GM12864 (cell line): ENCODE data around the gene DDX28.
A peak's percentile ranks its signal among the peaks of the same experiment; 100 is the strongest.

Experiments used
- DNase-seq: peaks from one replicate; pipeline ENCODE4 v3.0.0-alpha.2; 2011; ENCODE audit warnings: low read depth
- H3K4me3 ChIP-seq: 2 replicates; pipeline ENCODE4 v1.5.1; 2011; ENCODE audit warnings: mild to moderate bottlenecking, low read depth, low read length, control low read depth
- TF ChIP-seq, protein P1 (sequence below): IDR thresholded peaks from 2 replicates; pipeline ENCODE4 v1.5.1; 2011; ENCODE audit warnings: low read depth, mild to moderate bottlenecking, moderate library complexity, low read length, control low read depth, inconsistent platforms; ENCODE audit errors: missing control alignments

DDX28 gene

DNA sequence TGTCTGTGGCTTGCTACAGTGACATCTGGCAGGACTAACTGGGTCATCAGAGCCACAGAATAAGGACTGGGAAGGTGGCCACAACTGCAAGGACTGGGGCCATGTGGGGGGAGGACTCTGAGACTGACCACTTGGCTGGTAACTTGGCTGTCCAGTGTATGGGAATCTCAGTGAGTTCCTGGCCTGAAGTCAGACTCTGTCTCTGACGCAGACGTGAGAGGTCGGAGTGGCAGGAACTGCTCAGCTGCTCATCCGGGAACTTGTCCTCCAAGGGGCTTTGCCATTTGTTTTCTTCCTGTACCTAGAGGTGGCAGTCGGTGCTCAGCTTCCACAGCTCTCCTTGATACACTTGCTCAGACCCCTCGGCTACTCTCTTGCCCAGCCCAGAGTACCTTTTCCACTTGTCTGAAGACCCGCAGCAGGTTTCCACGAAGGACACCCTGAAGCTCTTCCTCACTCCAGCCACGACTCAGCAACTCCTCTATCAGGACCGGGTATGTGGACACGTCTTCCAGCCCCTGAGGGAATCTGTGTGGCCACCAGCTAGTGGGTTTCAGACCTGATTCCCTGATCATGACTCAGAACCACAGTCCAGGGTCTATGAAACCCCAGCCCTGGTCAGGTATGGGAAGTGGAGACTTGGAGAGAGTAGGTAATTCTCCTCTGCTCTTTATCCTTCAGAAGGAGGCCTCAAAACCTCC is 35.4 kb downstream of the DDX28 start:
- TF ChIP-seq, protein P1, sequence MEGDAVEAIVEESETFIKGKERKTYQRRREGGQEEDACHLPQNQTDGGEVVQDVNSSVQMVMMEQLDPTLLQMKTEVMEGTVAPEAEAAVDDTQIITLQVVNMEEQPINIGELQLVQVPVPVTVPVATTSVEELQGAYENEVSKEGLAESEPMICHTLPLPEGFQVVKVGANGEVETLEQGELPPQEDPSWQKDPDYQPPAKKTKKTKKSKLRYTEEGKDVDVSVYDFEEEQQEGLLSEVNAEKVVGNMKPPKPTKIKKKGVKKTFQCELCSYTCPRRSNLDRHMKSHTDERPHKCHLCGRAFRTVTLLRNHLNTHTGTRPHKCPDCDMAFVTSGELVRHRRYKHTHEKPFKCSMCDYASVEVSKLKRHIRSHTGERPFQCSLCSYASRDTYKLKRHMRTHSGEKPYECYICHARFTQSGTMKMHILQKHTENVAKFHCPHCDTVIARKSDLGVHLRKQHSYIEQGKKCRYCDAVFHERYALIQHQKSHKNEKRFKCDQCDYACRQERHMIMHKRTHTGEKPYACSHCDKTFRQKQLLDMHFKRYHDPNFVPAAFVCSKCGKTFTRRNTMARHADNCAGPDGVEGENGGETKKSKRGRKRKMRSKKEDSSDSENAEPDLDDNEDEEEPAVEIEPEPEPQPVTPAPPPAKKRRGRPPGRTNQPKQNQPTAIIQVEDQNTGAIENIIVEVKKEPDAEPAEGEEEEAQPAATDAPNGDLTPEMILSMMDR: no peak
- no peak for DNase-seq
- H3K4me3 ChIP-seq: no peak overlapping the region

DNA sequence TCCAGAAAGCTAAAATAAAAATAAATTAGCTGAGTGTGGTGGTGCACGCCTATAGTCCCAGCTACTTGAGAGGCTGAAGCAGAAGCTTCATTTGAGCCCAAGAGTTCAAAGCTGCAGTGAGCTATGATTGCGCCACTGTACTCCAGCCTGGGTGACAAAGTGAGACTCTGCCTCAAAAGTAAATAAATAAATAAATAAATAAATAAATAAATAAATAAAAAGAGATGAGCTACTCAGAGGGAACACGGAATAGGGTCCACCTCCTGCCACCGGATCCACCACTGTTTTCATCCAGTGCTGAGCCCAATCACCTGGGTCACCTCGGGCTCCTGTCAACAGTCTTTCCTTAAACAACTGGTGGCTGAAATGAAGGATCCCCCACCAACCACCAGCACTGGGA is 36.1 kb downstream of the DDX28 start:
- TF ChIP-seq, protein P1: no peak
- no peak overlapping the region for H3K4me3 ChIP-seq
- DNase-seq: no peak

DNA sequence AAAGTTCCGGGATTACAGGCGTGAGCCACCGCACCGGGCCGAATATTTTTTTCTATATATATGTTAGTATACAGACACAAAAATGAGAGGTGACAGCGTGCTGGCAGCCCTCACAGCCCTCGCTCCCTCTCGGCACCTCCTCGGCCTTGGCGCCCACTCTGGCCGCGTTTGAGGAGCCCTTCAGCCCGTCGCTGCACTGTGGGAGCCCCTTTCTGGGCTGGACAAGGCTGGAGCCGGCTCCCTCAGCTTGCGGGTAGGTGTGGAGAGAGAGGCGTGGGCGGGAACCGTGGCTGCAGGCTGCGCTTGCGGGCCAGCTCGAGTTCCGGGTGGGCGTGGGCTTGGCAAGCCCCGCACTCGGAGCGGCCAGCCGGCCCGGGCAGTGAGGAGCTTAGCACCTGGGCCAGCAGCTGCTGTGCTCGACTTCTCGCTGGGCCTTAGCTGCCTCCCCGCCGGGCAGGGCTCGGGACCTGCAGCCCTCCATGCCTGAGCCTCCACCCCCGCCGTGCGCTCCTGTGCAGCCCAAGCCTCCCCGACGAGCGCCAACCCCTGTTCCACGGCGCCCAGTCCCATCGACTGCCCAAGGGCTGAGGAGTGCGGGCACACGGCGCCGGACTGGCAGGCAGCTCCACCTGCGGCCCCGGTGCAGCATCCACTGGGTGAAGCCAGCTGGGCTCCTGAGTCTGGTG is 40.9 kb downstream of the DDX28 start:
- TF ChIP-seq, protein P1: no peak
- H3K4me3 ChIP-seq: no peak overlapping the region
- DNase-seq: no peak

DNA sequence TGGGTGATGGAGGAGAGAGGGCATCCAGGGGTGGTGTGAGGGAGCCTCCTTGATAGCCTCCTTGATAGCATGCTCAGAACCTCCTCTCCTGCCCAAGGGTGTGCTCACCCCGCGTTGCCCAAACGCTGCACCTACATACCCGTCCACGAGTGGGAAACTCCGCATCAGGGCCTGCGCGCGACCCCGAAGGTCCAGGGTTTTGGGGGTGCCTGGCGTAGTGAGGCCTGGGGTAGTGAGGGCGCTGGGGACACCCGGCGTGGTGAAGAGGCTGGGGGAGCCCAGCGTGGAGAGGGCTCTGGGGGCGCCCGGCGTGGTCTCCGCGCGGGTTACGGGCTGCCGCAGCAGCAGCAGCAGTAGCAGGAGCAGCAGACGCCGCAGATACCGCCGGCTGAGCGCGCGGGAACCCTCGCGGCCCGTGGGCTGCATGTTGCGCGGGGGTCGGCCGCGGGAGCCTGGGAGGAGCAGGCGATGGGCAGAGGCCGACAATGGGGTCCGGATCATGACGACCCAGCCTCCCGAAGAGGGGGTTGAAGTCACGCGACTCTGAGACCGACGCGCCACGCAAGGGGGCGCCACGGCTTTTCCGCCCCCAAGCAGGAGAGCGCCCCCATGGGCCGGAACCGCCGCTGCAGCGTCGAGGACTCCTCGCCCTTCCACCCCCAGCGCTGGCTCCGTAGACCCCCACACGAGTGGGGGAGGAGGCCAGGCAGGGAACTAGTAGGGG is 42.9 kb downstream of the DDX28 start, which contains the start of gene DPEP3:
Gene DPEP3, minus strand, starts transcription at position 545 of the 724 bp plus-strand sequence. Its CDS starts 119 bp downstream, at position 426.
- DNase-seq: no peak
- TF ChIP-seq, protein P1: peak; percentile 24
- H3K4me3 ChIP-seq: no peak within 1 kb of the TSS

DNA sequence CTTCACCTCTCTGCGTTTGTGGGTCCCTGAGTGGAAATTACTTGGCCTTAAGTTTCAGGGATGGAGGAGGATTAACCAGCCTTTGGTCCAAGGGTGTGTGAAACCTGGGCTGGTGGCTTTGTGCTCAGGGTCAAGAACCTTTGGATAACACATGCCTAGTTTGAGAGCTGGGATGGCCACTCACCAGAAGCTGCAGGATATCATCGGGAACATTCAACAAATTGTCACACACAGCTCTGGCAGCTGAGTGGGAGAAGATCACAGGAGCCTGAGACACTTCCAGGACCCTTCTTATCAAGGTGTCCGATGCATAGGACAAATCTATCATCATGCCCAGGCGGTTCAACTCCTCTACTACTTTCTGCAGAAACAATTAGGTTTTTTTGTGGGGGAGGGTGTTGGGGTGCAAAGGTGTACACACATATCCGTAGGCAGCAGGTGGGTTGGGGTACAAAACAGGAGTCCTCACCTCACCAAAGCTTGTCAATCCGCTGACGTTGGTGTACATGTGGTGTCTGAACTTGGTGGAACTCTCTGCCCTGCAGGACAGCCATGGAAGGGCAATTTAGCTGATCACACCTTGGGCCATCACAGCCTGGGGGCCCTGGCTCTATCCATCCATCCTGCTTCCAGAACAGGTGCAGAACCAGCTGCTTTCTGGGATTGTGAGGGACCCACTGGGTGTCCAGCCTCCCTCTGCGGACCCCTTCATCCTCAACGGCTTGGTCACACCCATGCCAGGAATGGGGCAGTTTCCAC is 45.4 kb downstream of the DDX28 start:
- no peak for DNase-seq
- H3K4me3 ChIP-seq: no peak overlapping the region
- TF ChIP-seq, protein P1: peak; percentile 12

DNA sequence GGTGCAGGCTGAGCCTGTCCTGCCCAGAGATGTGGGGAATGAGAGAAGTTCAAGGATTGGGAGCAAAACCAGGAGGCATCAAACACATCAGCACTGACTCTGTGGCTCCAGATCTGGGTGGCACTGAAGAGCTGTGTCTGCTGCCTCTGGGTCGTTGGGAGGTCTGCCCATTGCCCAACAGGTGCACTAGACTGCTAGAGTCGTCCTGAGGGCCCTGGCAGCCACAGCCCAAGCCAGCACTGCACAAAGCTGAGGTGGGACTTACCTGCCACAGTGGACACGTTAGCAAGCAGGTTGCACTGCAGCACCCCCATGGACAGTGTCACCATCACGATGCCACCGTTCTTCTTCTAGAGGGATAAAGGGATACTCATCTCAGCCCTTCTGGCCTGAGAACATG is 46.0 kb downstream of the DDX28 start:
- TF ChIP-seq, protein P1: no peak
- DNase-seq: no peak
- H3K4me3 ChIP-seq: no peak overlapping the region
